ELR (cell line): Measurements from ENCODE around the gene MBLAC1.
A peak's percentile ranks its signal among the peaks of the same experiment; 100 is the strongest.

Source experiments
- DNase-seq: peaks from one replicate; pipeline ENCODE4 v3.0.0-alpha.2; 2015; ENCODE audit warnings: low read depth

MBLAC1 gene

DNA sequence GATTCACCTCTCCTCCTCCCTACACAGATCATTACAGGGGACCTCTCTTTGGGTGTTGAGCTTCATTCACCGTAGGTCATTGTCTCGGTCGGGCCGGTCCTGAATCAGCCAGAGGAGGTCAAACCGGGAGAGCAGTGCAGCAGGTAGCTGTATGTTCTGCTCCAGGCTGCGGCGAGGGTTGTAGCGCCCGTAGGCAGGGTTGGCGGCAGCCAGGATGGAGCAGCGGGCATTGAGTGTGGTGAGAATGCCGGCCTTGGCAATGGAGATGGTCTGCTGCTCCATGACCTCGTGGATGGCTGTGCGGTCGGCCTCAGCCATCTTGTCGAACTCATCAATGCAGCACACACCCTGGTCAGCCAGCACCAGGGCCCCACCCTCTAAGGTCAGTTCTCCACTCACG lies 31.1 kb upstream of the MBLAC1 start:
- DNase-seq = no peak

GRCh38 chr7:100098913-100099312 lies 27.9 kb upstream of the MBLAC1 start:
- no peak for DNase-seq

GRCh38 chr7:100099452-100099851 lies 27.3 kb upstream of the MBLAC1 start:
- DNase-seq = no peak

- peak; percentile 95 for DNase-seq
These were observed 26.2 kb upstream of the MBLAC1 start for GRCh38 chr7:100100420-100101015.

DNA sequence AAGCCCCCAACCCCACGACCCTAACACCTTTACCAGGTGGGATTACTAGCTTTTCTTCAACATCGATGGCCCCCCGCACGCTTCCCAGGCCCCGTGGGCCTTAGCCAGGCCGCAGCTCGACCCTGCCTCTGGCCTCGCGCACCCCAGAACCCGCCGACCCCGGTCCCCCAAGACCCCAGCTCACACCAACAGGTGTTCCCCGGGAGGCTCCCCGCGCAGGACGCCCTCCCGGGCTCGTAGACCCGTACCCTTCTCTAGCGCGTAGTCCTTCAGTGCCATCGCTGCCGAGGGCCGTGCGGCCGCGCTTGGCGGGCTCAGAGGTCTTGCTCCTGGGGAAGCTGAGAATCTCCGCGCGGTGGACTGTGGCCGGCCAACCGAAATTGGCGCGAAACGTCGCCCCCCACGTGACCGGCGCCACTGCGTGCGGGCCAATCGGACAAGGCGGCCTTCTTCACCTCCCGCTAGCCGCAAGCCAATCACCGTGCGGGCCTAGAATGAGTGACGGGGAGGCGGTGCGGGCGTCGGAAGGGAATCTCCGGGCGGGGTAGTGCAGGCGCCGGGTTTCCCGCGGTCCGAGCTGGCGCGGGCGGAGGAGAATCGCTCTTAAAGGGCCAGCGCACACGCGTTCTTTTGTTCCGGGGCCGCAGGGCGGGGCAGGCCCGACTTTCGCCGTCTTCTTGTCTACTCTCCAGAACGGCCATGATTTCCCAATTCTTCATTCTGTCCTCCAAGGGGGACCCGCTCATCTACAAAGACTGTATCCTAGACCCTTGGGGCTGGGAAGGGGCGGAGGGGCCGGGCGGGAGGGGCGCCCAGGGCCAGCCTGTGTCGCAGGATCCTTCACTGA lies 25.5 kb upstream of the MBLAC1 start, which contains the start of the genes AP4M1 and MCM7:
Gene AP4M1, plus strand, starts transcription at position 628 of the 847 bp plus-strand sequence. Its CDS starts 72 bp downstream, at position 700.
Gene MCM7, minus strand, starts transcription at position 382 of the 847 bp plus-strand sequence. Its CDS starts 103 bp downstream, at position 279.
- DNase-seq = peak; percentile 99

- peak; percentile 99 for DNase-seq
These were observed 23.6 kb upstream of the MBLAC1 start for GRCh38 chr7:100102950-100103840.

DNA sequence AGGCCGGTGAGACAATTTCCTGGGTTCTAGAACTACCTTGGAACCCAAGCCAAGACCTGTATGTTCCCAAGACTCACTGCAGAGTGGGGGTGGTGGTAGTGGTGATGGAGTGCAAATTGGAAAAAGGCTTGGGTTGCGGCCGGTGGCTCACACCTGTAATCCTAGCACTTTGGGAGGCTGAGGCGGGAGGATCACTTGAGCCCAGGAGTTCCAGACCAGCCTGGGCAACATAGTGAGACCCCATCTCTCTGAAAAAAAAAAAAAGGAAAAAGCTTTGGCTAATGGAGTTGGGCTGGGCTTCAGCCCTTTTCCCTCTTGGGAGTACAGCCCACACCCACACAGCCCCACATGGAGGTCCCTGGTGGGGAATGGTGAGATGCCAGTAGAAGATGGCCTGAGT lies 21.2 kb upstream of the MBLAC1 start:
- DNase-seq = no peak

GRCh38 chr7:100106633-100107032 lies 20.1 kb upstream of the MBLAC1 start:
- DNase-seq = no peak

- no peak for DNase-seq
These were observed 19.5 kb upstream of the MBLAC1 start for GRCh38 chr7:100107125-100107737.

GRCh38 chr7:100107890-100108289 lies 18.9 kb upstream of the MBLAC1 start:
- DNase-seq = no peak

- no peak for DNase-seq
These were observed 17.1 kb upstream of the MBLAC1 start for GRCh38 chr7:100109521-100110163.

GRCh38 chr7:100111156-100111555 lies 15.6 kb upstream of the MBLAC1 start:
- DNase-seq = no peak

DNA sequence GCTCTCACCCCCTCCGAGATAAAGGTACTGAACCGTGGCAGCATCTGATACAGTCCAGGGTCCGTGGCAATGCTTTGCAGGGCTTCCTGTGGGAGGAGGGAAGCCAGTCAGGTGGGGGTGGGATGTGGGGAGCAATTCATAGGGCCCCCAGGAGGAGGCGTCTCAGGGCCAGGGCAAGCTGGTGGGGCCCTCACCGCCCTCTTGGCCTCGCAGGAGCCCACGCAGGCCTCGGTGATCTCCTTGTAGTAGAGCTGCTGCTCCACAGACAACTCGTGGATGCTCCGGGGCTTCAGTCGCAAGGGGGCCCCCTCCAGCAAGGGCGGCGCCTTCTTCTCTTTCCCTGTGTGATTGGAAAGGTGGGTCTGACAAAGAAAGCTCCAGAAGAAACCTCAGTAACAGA lies 14.9 kb upstream of the MBLAC1 start:
- DNase-seq = no peak

DNA sequence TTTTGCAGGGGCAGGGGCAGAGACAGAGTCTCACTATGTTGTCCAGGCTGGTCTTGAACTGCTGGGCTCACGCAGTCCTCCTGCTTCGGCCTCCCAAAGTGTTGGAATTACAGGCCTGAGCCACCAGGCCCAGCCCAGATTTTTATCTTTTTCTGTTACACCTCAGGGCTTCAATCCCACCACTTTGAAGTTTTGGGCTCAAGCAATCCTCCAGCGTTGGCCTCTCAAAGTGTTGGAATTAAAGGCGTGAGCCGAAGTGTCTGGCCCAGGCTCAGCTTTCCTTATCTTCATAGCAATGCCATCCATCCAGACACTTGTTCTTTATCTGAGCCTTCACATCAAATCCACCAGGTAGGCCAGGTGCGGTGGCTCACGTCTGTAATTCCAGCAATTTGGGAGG lies 11.7 kb upstream of the MBLAC1 start:
- DNase-seq = no peak

- no peak for DNase-seq
These were observed 8.2 kb upstream of the MBLAC1 start for GRCh38 chr7:100118388-100119071.

GRCh38 chr7:100119072-100119969 lies 7.4 kb upstream of the MBLAC1 start, which contains the start of the genes CNPY4 and TAF6:
TSS of gene CNPY4 (plus strand) at chr7:100119634. CDS start at chr7:100119745, 111 bp downstream.
TSS of gene TAF6 (minus strand) at chr7:100119358. CDS start at chr7:100114209, 5,149 bp downstream.
- peak; percentile 95 for DNase-seq

- peak; percentile 73 for DNase-seq
These were observed 6.6 kb upstream of the MBLAC1 start for GRCh38 chr7:100119970-100120732.

DNA sequence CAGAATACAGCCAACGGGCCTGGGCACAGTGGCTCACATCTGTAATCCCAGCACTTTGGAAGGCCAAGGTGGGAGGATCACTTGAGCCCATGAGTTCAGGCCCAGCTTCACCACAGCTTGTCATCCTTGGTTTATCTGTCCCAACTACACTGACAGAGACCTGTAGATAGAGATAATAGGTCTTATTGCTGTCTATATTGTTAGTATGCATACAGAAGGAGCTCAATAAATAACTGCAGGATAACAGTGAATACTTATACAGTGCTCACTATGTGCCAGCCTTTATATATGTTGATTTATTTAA lies 6.1 kb upstream of the MBLAC1 start:
- no peak for DNase-seq

- no peak for DNase-seq
These were observed 4.7 kb upstream of the MBLAC1 start for GRCh38 chr7:100122067-100122466.
